Gastroesophageal sphincter (tissue), 3 donors: ENCODE measurements around the gene ZNF346.
"Not testable (repeated sequence)": the region's sequence is repeated elsewhere in the genome, so short reads cannot be mapped to it uniquely, and the experiment has no call there.

Experiments used
- POLR2A ChIP-seq, 2 donors: fragments of 450-650 bp; IDR thresholded peaks; one replicate each; pipeline ENCODE4 v1.6.1; 2017; ENCODE audit warnings: antibody characterized with exemption in 2 of 2, mild to moderate bottlenecking in 2 of 2, moderate library complexity in 1 of 2
- TF ChIP-seq, protein P1 (sequence below), 4 experiments: fragments of 200-600 bp in 2 of 4; fragments of 450-650 bp in 2 of 4; sonication (generic) in 1 of 4; IDR thresholded peaks; one replicate each; pipeline ENCODE4 v1.5.1; 2017 to 2019; ENCODE audit warnings: antibody characterized with exemption in 4 of 4, mild to moderate bottlenecking in 2 of 4, moderate library complexity in 2 of 4

DNA sequence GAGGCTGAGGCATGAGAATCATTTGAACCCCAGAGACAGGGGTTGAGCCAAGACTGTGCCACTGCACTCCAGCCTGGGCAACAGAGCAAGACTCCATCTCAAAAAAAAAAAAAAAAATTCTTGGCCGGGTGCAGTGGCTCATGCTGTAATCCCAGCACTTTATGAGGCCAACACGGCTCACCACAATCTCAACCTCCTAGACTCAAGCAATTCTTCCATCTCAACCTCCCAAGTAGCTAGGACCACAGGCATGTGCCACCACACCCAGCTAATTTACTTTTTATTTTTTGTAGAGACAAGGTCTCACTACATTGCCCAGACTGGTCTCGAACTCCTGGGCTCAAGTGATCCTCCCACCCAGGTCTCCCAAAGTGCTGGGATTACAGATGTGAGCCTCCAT is 29.4 kb upstream of the ZNF346 start:
- TF ChIP-seq, protein P1, sequence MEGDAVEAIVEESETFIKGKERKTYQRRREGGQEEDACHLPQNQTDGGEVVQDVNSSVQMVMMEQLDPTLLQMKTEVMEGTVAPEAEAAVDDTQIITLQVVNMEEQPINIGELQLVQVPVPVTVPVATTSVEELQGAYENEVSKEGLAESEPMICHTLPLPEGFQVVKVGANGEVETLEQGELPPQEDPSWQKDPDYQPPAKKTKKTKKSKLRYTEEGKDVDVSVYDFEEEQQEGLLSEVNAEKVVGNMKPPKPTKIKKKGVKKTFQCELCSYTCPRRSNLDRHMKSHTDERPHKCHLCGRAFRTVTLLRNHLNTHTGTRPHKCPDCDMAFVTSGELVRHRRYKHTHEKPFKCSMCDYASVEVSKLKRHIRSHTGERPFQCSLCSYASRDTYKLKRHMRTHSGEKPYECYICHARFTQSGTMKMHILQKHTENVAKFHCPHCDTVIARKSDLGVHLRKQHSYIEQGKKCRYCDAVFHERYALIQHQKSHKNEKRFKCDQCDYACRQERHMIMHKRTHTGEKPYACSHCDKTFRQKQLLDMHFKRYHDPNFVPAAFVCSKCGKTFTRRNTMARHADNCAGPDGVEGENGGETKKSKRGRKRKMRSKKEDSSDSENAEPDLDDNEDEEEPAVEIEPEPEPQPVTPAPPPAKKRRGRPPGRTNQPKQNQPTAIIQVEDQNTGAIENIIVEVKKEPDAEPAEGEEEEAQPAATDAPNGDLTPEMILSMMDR (IDR thresholded peaks at IDR 0.05): not testable (repeated sequence)
- not testable (repeated sequence) for TF ChIP-seq POLR2A (IDR thresholded peaks at IDR 0.05)
